NCI-H226 (cell line): ENCODE measurements around the gene LYPD8.
"Not testable (repeated sequence)": the region's sequence is repeated elsewhere in the genome, so short reads cannot be mapped to it uniquely, and the experiment has no call there.

Experiments used
- DNase-seq: peaks from one replicate; pipeline ENCODE4 v3.0.0-alpha.2; 2015

Gene LYPD8, protein sequence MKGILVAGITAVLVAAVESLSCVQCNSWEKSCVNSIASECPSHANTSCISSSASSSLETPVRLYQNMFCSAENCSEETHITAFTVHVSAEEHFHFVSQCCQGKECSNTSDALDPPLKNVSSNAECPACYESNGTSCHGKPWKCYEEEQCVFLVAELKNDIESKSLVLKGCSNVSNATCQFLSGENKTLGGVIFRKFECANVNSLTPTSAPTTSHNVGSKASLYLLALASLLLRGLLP

DNA sequence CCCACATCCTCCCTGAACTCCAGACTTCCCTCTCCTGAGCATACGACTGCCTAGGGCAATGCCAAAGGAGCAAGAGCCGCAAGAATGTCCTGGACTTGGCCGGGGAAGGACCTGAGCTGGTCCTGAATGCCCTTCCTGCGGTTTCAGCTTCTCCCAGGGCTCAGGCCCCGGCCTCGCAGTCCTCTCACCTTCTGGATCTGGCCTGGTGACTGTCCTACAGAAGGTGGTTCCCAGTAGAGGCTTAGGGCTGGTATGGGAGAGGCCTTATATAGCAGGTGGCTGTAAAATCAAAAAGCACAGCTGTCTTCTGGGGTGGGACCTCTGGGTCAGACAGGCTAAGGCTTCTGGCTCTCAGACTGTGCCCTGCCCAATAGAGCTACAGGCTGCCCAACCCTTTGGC is at the start of gene LYPD8:
Gene LYPD8, minus strand, starts transcription at position 243 of the 400 bp plus-strand sequence. CDS start 4,678 bp downstream, outside the sequence.
- DNase-seq, result no peak

DNA sequence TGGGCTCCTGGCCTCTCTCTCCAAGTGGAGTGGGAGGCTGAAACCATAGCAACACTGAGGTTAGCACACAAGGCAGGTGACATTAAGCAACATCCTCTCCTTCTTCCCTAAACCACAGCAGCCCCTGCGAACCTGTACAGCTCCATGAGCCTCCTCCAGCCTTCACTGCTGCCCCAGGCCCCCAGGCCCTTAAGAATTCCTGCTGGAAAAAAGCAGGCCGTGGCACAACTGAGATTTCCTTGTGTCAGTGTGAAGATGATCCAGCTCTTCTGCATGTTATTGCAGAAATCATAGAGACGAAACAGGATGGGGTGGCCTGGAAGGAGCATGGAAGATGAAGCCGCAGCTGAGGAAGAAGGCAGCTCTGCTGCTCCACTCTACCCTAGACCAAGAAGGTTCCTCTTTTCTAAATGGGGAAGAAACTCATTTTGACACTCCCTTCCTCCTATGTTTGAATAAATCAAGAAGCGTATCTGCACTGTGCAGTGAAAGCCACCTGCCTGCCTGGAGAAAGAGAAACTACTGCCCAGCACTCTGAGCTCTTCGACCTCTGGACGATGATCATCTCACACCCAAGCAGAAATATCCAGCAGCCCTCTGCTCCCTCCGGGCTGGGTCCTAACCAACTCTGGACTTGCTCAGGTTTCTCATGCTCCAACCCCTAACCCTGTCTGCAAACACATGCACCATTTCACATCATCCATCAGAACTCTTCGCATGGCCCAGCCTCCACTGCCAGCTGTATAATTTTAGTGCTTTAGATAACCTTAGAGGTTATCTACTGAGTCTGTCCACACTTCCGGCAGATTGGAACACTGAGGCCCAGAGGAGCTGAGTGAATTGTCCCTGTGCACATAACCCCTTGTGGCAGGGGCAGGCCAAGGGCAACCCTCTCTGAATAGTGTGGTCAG is 49.5 kb upstream of the LYPD8 start:
- DNase-seq, result no peak

DNA sequence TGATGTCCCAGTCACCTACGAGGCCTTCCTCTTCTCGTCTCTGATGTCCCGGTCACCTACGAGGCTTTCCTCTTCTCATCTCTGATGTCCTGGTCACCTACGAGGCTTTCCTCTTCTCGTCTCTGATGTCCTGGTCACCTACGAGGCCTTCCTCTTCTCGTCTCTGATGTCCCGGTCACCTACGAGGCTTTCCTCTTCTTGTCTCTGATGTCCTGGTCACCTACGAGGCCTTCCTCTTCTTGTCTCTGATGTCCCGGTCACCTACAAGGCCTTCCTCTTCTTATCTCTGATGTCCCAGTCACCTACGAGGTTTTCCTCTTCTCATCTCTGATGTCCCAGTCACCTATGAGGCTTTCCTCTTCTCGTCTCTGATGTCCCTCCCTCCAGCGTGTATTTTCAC is 47.9 kb upstream of the LYPD8 start:
- DNase-seq, result not testable (repeated sequence)

DNA sequence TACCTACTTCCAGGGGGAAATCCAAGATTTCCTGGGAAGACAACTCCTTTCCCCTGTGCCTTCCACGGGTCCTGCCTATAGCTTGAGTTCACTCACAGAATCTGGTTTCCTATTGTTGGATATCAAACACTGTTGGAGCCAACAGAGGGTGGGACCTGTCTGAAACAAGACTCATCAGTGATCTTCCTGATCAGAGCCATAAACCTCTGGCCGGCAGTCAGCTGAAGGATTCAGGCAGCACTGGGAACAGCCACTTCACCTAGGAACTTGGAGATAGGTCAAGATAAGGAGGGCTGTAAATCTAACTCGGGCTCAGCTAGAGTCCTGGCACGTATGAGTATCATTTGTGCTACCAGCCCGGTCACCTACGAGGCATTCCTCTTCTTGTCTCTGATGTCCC is 46.9 kb upstream of the LYPD8 start:
- DNase-seq, result no peak

DNA sequence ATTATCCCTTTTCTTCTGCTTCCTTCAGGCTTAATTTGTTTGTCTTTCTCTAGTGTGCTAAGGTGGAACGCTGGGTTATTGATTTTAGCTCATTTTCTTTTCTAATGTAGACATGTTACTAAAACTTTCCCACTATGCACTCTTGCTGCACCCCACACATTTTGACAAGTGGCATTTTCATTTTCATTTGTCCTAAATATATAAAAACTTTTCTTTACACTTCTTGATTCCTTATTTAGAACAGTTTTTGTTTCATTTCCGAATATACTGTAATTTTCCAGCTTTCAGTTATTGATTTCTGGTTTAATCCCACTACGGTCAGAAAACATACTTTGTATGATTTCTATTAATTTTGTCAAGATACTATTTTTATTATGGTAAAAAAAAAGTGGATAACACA is 44.9 kb upstream of the LYPD8 start:
- no peak for DNase-seq

DNA sequence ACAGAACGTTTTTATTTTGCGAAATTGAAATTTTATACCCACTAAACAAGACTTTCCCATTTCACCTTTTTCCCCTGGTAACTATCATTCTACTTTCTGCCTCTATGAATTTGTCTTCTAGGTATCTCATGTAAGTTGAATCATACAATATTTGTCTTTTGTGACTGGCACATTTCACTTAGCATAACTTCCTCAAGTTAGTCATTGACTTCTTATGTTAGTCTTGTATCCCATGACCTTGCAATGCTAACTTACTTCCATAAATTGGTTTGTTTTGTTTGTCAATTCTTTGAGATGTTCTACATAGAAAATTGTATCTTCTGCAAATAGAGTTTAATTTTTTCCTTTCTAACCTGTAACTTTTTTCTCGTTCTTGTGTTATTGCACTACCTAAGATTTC is 43.2 kb upstream of the LYPD8 start:
- no peak for DNase-seq

DNA sequence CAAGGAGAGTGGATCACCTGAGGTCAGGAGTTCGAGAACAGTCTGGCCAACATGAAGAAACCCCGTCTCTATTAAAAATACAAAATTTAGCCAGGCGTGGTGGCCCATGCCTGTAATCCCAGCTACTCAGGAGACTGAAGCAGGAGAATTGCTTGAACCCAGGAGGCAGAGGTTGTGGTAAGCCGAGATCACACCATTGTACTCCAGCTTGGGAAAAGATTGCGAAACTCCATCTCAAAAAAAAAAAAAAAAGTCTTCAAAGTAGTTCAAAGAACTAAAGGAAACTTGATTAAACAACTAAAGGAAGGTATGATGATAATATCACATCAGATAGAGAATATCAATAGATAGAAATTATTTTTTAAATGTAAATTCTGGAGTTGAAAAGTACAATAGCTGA is 39.1 kb upstream of the LYPD8 start:
- DNase-seq, result not testable (repeated sequence)

DNA sequence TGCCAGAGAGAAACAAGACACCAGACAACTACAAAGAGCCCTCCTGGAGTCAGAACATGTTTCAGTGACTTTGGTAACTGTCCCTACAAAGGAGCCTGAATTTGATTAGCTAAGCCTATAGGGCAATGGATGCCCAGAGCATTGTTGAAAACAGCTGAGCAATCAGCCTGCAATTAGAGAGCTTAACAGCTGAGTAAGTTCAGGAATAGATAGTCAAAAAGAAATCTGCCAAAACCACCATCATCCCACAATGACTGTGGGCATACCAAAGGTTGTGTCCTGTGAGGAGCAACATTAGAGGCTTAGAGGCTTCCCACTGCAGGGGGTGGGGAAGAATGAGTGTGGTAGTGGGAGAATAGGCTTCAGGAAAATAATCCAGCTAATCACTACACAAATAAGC is 38.0 kb upstream of the LYPD8 start:
- no peak for DNase-seq

DNA sequence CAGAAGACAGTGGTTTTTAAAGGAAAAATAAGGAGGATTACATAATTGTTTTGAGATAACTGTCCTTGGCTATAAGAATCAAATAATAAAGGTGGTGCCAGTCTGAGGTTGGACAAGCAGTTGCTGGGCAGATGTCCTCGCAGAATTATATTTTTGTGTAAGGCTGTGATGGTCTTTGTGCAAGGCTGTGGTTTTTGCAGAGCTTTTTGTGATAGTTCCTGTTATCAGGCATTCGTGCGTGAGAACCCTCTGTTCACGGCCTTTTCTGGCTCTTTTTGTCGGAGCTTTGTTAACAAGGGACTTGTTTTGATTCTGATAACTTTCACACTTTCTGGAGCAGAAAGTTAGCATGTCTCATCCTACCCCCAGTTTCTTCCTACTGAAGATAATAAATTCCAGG is 36.8 kb upstream of the LYPD8 start:
- no peak for DNase-seq

DNA sequence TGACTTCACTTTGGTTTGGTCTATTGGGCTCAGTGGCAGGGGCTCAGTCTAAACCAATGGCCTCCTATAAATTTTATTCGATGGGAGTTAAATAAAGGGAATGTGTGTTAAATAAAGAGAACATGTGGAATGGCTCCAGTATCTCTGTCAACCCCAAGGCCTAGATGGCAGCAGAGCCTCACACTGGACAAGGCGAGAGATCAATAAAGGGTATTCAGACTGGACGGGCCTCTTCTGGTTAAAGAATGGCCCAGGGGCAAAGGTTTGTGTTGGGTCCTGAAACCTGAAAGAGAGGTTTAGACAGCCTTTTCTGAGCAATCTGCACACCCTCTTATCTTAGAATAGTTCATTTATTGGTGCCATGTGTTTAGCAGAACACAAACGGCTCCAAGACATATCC is 35.5 kb upstream of the LYPD8 start:
- DNase-seq, result no peak

DNA sequence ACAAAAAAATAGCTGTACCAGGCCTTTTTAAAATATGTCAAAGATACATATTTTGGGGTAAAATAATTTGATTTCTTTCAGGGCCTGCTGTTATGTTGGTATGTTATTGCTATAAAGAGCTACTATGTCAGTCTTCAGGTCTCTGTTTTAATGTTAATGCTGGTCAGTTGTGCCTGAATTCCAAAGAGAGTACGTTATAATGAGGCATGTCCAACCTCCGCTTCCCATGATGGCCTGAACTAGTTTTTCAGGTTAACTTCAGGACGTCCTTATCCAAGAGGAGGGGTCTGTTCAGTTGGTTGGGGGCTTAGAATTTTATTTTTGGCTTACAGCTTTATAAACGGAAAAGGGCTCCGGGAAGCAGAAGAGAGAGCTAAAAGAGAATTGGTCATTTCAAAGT is 34.9 kb upstream of the LYPD8 start:
- DNase-seq, result no peak

DNA sequence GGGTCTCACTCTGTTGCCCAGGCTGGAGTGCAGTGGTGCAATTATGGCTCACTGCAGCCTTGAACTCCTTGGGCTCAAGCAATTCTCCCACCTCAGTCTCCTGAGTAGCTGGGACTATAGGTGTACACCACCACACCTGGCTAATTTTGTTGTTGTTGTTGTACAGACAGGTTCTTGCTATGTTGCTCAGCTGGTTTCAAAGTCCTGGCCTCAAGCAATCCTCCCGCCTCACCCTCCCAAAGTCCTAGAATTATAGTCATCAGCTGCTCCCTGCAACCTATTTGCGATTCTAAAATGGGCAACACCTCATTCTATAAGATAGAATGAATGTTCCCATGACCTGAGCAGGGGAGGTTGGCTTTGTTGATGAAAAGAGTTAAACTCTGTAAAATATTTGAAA is 33.8 kb upstream of the LYPD8 start:
- DNase-seq, result not testable (repeated sequence)

DNA sequence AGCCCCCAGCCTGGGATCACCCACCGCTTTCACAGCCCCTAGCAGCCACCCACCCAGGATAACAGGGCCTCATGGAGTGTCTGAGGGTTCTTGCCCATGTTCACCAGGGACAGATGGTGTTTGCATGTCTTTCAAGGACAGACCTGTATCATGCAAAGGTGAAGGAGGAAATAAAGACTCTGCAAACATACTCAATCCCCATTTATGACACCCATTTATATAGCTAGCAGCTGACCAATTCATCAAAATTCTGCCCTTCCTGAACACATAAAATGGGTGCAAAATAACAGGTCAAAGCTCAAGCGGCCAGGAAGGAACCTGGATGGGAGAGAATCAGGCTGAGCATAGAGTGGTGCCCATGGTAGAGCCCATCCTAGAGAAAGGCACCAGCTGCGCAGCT is 32.8 kb upstream of the LYPD8 start:
- DNase-seq, result no peak

DNA sequence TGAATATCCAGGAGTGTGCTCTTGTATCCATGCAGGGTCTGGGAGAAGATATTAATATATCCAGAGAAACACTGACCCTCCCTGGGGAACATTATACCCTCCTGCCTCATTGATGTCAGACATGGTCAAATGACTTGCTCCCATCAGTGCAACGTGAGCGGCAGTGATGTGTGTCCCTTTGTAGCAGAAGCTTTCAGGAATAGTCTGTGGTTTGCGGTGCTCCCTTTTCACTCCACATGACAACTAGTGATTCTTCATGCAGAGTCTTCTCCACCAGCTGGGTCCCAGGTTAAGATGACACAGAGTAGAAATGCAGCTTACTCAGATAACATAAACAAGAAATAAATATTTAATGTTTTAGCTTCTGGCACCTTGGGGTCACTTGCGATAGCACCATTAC is 31.9 kb upstream of the LYPD8 start:
- DNase-seq, result no peak

DNA sequence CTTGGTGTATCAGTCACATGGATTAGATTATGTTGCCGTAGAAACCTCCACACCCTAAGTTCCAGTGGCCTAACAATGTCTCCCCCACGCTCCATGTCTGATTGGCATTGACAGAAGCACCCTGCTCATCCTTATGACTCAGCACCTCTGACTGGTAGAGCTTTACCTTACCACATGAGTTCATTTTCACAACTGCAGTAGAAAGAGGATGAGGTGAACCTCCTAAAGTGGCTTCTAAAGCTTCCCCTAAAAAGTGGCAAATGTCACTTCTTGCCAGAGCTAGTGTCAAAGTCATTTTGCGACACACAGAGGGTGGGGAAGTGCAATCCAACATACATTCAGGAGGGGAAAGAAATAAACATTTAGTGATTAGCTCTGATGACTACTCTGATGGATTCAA is 30.6 kb upstream of the LYPD8 start:
- peak; percentile 34 for DNase-seq

DNA sequence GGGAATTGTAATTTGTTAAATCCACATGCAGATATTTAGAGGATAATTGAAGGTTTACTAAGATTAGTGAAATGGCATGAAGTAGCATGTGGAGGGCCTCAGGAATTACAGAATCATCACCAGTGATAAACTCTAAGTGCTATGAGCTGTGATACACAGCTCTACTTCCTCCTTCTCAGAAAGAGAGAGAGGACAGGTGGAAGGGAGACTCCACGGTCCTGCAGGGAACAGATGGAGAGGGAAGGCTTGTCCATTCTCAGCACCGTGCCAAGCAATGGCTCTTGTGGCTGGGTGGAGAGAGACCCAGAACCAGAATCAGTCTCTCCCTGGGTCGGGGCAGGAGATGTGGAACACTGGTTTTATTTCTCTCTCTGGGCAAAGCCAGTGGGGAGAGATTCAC is 27.8 kb upstream of the LYPD8 start:
- no peak for DNase-seq

DNA sequence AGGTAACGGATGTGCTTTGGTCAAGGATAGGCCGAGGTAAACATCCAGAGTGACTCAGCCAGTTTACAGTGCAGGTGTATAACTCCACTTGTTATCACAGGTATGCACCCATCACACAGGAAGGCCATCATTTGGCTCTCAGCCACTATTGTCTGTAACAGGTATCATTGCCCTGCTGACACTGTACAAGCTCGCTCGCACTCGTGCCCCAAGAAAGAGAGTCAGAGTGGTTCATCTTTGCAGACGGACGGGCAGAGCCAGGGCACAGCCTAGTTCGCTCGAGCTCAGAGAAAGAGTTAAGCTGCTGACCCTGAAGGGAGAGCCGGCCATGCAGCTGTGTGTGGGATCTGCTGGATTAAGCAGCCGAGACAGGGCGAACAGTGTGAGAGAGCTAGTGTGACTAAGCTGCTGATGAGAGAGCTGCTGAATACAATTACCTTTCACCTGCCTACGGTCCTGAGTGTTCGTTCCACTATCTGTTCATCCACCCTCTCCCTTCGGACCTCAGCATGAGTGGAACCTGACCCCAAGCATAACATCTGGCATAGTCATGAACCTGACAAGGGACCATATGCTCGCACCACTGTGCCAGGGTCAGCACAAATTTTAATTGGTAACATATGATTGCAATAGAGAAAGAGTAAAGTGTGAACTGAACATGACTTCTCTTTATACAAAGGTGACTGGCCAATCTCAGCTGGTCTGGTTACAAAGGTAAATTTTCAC is 27.0 kb upstream of the LYPD8 start:
- DNase-seq, result no peak

DNA sequence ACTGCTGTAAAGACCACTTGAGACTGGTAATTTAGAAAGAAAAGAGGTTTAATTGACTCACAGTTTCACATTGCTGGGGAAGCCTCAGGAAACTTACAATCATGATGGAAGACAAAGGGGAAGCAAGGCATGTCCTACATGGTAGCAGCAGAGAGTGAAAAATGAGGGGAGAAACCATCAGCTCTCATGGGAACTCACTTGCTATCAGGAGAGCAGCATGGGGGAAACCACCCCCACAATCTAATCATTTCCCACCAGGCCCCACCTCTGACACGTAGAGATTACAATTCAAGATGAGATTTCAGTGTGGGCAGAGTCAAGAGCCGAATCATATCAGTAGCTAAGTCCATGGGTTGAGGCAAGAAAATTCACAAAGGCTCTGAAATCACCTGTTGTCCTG is 23.8 kb upstream of the LYPD8 start:
- no peak for DNase-seq

DNA sequence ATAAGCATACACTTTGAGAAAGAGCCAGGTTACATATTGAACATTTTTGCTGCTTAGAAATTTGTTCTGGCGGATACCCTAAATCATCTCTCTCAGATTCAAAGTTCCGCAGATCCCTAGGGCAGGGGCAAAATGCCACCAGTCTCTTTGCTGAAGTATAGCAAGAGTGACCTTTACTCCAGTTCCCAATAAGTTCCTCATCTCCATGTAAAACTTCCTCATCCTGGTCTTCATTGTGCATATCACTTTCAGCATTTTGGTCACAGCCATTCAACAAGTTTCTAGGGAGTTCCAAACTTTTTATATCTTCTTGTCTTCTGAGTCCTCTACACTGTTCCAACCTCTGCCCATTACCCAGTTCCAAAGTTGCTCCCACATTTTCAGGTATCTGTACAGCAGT is 23.3 kb upstream of the LYPD8 start:
- DNase-seq, result no peak

DNA sequence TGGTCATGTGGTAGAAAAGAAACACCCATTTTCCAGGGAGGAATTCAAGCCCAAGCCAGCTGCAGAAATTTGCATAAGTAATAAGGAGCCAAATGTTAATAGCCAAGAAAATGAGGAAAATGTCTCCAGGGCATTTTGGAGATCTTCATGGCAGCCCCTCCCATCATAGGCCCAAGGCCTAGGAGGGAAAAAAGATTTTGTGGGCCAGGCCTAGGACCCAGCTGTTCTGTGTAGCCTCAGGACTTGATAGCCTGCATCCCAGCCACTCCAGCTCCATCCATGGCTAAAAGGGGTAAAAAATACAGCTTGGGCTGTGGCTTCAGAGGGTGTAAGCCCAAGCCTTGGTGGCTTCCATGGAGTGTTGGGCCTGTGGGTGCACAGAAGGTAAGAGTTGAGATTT is 21.4 kb upstream of the LYPD8 start:
- no peak for DNase-seq

DNA sequence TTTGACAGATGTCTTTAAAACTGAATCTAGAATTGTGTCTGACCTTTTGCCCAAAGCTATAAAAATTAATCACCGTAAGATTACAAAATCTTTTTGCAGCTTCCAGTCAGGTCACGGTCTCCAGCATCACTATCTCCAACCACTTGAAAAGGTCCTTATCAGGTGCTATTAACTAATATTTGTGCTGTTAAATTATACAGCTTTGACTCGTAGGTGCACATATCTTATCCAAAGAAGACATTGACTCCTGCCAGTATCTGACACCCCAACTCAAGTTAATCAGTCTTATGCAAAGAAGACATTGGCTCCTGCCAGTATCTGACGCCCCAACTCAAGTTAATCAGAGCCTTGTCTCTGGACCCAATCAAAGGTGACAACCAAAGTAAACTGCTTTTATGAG is 19.9 kb upstream of the LYPD8 start:
- DNase-seq, result no peak

DNA sequence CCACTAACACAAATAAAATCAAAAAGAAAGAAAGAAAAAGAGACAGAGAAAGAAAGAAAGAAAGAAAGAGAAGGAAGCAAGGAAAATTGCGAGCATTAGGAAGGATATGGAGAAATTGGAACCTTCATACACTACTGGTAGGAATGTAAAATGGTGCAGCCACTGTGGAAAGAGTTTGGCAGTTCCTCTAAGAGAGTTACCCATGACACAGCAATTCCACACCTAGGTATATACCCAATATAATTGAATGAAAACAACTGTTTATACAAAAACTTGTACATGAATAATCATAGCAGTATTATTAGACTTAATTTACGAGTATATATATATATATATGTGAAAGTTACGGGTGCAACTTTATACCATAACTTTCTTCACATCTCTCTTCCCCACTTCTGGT is 4.1 kb upstream of the LYPD8 start:
- DNase-seq, result no peak

DNA sequence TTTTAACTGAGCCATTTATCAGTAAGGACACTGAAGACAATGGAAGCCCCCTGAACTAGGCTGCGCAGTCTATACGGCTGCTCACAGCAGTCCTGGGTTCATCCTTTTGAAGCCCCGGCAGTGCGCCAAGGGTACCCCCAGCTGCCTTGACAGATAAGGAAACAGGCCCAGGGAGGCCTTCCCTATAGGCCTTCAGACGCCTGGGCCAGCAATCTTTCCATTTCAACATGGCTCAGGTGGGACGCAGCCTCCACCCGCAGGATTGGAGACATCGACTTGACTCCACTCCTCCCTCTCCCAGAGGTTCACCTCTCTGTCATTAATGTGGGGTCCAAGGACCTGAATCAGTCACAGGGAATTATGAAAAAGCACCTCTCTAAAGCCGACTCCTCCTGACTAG is 2.8 kb upstream of the LYPD8 start:
- no peak for DNase-seq

DNA sequence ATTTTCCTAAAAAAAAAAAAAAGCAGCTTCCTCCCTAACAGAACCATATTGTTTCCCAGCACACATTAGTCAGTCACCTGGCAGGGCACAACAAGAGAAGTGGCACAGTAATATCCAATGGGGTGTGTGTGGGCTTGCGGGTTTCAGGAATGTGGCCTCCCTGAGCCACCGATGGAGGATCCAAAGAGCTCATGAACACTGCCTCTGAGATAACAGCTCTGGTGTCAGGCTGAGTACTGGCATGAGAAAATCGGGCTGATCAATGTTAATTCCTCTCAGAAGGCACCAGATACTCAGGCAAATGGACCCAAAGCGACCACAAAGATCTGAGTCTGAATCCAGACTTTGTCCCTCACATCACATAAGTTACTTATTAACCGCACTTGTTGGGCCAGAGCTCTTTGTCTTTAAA is 2.2 kb upstream of the LYPD8 start:
- no peak for DNase-seq
